KG1 (cell line): Measurements from ENCODE around the gene ELFN2.

Experiments
- DNase-seq: peaks from one replicate; lab custom pipeline; 2025; lab: John Stamatoyannopoulos, UW

Gene ELFN2

GRCh38 chr22:37381489-37381888, 45.8 kb downstream of the ELFN2 start:
- DNase-seq: no peak

DNA sequence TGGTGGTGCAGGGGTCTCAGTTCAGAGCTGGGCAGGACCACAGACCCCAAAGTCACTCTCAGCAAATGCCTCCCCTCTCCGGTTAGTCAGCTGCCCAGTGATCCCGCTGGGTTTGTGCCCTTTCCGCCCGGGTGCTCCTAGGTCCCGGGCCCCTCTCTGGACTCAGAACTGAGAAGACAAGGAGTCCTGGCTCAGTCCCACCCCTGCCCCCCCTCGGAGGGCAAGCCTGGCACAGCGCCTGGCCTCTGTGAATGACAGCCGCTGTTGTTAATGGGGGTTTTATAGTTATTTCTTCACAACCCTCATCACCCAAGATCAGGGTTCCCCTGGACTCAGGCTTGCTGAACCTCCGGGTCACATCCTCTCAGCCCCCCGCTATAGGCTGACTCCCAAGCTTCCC, 47.6 kb downstream of the ELFN2 start:
- DNase-seq: no peak

DNA sequence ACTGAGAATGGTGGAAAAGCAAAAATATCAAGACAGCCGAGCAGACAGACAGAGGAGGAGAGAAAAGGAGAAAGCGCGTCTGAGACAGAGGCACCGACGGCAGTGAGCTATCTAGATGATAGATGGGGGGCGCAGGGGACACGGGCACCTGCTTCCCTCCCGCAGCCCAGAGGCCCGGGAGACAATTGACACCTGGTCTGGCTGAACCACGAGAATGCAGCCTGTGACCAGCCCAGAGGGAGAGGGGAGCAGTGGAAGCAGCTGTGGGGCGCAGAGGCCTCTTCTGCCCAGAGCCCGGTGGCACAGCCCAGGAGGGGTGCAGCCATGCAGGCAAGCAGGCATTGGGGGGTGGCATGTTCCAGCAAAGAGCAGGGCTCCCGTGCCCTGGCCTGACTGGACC, 48.2 kb downstream of the ELFN2 start:
- DNase-seq: no peak

- DNase-seq: no peak
Observed at GRCh38 chr22:37378642-37379058, 48.6 kb downstream of the ELFN2 start.

- no peak for DNase-seq
Observed at GRCh38 chr22:37377927-37378326, 49.4 kb downstream of the ELFN2 start.

DNA sequence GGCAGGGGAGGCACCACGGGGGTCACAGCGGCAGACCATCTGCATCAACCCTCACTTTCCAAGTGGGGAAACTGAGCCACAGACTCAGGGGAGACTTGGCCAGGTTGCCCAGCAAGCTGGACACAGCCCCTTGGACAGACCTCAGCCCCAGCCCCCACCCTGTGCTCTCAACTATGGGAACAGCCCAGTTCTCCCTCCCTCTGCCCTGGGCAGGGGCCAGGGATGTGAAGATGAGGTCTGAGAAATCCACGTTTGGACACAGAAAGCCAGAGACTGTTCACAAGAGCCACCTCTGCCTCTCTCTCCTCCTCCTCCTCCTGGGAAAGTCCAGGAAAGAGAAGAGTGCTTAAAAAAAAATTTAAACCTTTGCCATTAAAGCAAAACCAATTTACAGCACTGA, 50.1 kb downstream of the ELFN2 start:
- no peak for DNase-seq

DNA sequence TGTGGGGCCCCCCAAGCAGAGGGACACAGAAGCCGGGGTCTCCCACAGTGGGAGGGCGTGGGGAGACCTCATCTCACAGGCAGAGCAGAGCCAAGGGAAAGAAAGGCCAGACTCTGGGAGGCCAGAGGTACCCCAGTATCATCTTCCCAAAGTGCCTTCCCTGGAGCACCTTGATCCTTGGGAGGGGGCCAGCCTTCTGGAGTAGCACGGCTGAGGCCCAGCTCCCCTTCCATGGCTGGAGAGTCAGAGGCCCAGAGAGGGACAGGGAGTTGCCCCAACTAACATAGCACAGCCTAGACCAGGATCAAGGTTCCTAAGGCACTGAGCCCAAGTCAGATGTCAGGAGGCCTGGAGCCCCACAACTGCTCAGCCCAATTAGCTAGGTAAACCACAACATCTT, 50.6 kb downstream of the ELFN2 start:
- DNase-seq: no peak

DNA sequence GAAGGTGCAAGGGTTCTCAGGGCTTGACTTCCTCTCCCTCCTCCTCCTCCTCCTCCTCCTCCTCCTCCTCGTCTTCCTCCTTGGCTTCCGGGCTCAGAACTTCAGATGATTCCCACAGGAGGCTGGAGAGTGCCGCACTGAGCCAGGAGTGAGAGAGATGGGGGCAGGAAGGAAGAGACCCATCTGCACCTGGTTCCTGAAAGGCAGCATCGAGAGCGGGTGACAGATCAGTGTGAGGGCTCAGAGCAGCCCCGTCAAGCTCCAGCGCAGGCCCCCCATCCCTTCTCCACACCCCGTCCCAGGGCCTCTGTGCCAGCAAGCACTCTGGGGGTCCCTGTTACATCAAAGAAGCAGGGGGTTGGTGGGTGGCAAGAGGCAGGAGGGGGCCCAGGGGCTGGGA, 51.5 kb downstream of the ELFN2 start:
- no peak for DNase-seq

GRCh38 chr22:37374571-37374970, 52.7 kb downstream of the ELFN2 start:
- no peak for DNase-seq

DNA sequence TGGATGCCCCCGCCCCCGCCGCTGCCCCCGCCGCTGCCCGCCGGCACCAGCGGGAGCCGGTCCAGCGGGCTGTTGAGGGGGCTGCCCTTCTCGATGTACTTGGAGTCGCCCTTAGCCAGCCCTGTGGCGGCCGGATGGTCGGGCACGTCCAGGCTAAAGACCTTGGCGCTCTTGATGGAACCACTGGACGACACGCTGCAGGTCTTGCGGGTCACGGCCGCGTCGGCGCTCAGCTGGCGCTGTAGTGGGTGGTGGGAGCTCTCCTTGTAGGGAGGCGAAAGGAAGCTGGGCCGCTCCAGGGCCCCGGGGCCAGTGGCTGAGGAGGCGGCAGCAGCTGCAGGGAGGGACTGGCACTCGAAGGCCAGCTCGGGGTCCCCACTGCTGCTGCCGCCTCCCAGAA, 53.8 kb downstream of the ELFN2 start:
- no peak for DNase-seq

- DNase-seq: no peak
Observed at GRCh38 chr22:37371911-37372310, 55.4 kb downstream of the ELFN2 start.

GRCh38 chr22:37371491-37371890, 55.8 kb downstream of the ELFN2 start:
- DNase-seq: no peak

DNA sequence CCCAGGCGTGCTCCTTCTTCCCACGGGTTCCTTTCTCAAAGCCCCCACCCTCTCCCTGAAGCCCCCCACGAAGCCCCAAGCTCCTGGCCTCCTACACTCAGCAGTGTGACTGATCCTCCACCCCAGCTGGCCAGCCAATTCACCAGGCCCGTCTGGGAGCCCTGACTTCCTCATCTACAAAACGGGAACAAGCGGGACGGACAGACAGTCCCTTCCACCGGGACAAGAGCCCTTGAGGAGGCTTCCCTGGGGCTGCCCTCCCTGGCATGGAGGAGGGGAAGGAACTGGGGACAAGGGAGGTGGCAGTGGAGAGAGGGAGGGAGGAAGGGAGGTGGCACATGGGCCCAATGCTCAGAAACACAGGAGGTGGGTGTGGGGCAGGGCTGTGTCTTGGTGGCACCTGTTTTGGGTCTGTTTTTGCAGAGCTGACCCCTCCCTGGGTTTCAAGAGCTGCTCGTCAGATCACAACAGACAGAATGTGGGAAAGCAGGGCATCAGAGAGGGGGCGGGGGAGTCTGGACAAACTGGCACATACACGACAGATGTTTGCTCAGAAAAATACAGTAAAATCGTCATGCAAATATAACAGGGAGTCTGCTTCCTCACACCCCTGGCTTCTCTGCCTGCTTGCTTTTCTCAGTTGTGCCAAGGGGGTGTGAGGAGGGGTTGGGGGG, 56.8 kb downstream of the ELFN2 start:
- no peak for DNase-seq

GRCh38 chr22:37369483-37369882, 57.8 kb downstream of the ELFN2 start:
- no peak for DNase-seq

DNA sequence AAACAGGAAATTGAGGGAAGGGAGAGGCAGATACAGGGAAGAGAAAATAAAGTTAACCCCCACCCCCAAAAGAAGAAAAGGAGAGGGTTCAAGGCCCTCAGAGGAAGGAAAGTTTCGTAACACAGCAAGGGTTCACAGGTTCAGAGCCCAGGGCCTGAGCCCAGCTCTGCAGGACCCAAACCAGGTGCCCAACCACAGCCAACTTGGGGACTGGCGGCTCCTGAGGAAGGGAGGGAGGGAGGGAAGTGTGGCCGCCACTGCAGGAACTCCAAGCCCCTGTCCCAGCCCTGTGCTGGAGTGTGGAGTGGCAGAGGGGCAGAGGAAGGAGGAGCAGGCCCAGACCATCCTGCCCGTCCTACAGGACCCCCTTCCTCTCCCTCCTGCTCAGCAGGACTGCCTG, 59.2 kb downstream of the ELFN2 start:
- DNase-seq: no peak

- no peak for DNase-seq
Observed at GRCh38 chr22:37366601-37367000, 60.7 kb downstream of the ELFN2 start.

DNA sequence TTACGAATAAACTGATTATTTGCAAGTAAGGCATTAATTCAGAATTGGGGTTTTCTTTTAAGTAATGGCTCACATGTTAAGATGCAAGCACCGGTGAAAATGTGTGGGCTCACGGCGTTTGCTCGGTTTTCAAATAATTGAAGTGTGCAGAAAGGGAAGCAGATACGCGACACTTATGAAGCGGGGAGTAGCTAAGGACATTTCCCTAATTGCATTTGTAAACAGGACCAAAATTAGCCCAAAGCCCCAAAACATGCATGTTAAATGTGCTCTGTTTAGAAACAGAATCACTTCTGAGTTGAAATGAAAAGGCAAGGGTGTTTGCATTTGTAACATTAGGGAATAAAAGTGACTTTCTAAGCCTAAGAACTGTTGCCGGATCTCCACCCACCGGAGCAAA, 61.3 kb downstream of the ELFN2 start:
- no peak for DNase-seq

DNA sequence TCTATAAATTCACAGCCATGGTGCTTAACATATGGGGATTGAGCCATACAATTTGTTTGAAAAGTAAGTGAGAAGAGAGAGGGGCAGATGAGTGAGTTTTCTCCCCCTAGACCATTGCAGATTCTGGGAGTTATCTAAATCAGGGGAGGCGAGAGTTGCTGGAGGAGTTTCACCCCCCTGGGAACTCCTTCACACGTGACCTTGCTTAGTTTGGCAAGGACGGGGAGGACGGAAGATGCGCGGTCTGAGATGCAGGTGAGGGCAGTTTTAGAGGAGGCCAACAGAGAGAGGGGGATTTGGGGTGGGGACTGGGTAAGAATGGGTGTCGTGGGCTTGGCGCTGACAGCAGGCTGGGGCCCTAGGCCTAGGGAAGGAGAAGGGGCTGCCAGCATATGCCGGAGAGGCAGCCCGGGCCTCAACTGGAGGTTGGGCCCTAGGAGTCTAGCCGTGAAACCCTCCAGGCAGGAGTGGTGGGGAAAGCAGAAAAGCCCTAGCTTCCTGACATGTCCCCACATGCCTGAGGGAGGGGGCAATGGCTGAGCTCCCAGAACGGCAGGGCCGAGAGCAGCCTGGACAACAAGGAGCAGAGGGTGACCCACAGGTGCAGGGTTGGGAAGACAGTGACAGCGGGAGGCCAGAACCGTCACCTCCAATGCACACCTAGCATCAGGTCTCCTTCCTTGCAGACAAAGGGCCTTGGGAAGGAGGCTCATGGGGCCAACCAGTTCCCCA, 63.9 kb downstream of the ELFN2 start:
- DNase-seq: no peak

DNA sequence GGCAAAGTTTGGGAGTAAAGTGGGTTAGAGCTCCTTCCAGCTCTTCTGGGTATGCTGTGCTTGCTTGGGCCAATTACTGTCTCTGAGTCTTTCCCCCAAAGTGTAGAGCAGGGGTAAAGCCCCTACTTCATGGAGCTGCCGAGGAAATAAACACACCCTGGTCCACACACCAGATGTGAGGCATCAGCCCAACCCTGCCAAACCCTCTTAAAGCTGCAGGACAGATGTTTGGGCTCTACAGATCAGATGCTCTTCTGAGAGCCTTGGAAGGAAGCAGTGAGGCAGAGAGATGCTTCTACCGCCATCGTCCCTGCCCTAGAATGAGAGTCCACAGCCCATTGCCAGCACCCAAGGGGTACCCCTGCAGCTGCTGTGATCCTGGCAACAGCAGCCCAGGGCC, 64.7 kb downstream of the ELFN2 start:
- DNase-seq: no peak

- no peak for DNase-seq
Observed at GRCh38 chr22:37358917-37359316, 68.4 kb downstream of the ELFN2 start.

DNA sequence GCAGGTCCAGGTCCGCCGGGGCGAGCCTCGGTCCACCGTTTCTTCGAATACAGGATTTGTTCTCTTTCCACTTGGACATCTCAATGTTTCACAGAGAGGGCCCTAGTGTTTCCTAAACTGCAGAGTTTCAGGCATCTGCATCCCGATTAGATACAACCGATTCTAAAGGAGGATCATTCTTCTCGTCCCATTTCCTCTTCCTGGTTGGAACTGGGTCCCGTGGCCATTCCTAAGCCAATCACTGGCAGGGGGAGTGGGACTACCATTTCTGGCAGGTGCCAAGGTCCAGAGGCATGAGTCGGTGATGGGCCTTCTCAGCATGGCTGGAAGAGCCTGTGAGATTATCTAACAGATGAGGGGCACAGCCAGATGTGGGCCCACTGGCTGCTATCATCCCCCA, 68.9 kb downstream of the ELFN2 start:
- no peak for DNase-seq

DNA sequence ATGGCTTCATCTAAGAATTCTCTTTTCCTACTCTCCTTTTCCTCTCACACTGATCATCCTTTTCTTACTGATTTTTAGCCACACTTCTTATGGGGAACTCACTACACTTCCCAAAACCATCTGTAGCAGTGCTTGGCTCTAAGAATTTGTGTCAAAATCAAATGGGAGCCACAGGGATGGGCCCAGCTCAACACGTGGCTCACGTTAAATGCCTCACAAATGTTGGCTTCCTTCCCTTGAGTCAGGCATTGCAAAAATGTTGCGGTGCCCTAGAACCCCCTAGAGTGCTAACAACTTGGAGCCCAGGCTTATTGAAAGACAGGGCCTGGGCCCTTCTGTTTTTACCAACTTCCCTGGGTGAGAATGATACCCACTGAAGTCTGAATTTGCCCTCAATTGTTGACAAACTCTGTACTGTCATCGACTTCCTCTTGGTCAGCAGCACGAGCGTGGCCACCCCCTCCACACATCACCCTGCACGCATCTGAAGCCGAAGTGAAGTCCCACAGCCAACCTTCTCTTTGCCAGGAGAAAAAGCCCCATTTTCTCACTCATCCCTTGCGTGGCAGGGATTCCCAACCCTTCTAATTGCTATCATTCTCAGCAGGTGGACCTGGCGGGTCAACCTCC, 69.7 kb downstream of the ELFN2 start:
- DNase-seq: no peak

GRCh38 chr22:37356922-37357321, 70.4 kb downstream of the ELFN2 start:
- no peak for DNase-seq
